ENCODE measurements around the gene TSGA10IP.

The TSGA10IP gene

GRCh38 chr11:65918211-65919140 lies 26.8 kb upstream of the TSGA10IP start, which contains the start of gene C11orf68:
Gene C11orf68 (minus strand): TSS chr11:65919062. CDS start chr11:65919031, 31 bp downstream.
- no peak for DNase-seq (ENCODE audit: low spot score)

- peak; percentile 98 for DNase-seq (ENCODE audit: low spot score)
Measured at GRCh38 chr11:65919141-65919572, 26.1 kb upstream of the TSGA10IP start, which contains the start of gene DRAP1. Gene DRAP1 (plus strand): TSS chr11:65919426. CDS start chr11:65919502, 76 bp downstream.

DNA sequence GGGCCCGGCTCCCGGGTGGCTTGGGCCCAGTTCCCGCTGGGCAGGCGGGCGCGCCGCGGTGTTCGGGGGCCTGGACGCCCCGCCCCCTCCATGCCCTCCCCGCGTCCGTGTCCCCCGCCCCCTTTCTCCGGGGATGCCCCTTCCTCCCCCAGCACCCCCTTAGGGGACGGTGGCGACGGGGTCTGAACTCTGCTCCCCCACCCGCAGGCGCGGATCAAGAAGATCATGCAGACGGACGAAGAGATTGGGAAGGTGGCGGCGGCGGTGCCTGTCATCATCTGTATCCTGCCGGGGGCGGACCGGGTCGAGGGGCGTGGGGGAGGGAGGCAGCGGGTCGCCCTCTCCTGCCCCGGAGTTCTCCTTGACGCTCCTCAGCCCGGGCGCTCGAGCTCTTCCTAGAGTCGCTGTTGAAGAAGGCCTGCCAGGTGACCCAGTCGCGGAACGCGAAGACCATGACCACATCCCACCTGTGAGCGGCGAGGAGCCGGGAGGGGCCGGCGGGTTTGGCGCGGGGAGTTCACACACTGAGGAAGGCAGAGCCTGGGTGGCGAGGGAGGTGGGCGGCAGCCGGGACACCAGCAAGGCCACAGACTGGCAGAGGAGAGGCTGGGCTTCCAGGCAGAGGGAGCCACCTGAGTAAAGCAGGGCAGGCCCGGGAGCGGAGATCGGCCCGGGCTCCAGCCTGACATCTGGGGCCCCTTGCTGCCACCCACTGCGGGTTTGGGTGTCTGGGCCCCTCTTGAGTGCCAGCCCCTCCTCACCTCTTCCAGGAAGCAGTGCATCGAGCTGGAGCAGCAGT lies 25.5 kb upstream of the TSGA10IP start:
- DNase-seq (ENCODE audit: low spot score): no peak

DNA sequence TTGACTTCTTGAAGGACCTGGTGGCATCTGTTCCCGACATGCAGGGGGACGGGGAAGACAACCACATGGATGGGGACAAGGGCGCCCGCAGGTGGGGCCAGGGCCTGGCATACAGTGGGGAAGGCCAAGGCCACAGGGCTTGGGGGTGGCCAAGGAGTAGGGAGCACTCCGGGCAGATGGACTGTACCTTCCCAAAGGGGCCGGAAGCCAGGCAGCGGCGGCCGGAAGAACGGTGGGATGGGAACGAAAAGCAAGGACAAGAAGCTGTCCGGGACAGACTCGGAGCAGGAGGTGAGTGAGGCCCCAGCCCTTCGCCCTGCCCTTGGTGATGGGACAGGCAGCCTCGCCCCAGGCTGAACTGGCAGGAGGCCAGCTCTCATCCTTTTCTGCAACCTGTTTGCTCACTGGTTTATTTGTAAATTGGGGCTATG lies 24.9 kb upstream of the TSGA10IP start:
- no peak for DNase-seq (ENCODE audit: low spot score)

DNA sequence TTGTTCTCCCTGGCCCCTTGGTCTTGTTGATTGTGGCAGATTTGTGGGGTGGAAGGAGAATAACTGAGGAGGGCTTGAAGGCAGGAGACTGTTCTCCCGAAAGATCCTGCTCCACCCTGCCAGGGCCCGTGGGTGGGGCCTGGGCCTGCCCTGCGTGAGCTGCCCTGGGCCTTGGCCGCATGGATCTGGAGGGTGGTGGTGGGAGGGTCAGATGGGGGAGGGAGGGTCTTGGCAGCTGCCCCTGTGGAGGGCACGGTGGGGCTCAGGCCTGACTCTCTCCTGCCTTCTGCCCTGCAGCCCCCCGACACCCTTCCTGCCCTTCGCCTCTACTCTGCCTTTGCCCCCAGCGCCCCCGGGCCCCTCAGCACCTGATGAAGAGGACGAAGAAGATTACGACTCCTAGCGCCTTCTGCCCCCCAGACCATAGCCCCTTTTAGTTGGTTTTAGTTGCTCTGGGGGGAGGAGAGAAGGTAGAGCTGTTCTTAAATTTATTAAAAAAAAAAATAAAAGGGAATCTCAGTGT lies 24.2 kb upstream of the TSGA10IP start:
- no peak for DNase-seq (ENCODE audit: low spot score)

GRCh38 chr11:65921876-65922275 lies 23.4 kb upstream of the TSGA10IP start:
- no peak for DNase-seq (ENCODE audit: low spot score)

GRCh38 chr11:65922565-65922964 lies 22.7 kb upstream of the TSGA10IP start:
- no peak for DNase-seq (ENCODE audit: low spot score)

DNA sequence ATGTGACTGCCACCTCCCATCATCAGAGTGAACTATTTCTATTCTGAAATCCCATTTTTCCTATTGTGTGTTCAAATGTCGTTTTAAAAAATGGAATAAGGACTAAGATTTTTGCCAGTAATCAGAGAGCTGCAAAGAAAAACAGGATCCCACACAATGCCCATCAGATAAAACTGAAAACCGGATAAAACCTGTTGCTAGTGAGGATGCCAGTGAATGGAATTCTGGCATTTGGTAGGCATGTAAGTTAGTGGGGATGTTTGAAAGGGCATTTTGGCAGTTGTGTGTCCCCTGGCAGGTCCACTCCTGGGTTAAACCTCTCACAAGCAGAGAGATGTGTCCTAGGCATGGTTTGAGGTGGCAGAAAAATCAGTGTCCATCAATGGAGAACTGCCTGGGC lies 19.9 kb upstream of the TSGA10IP start:
- no peak for DNase-seq (ENCODE audit: low spot score)

DNA sequence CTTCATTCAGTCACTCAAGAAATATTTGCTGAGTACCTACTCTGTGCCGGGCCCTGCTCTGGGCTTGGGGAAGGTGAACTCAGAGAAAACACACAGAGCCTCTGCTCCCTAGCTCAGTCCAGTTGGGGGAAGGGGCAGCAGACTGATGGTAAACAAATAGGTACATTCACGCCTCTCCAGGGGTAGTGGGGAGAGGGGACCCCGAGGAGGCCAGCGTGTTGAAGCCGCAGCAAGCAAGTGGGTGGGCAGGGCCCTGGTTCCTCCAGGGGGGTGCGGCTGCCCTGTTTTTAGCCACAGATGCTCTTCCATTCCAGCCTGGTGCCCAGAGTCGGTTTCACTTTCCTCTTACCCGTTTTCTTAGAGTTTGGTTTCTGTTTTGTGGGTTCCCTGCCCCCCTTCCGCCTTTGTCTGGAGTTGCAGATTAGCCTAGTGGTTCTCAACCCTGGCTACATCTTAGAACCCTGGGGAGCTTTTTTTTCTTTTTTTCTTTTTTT lies 17.3 kb upstream of the TSGA10IP start:
- peak; percentile 83 for DNase-seq (ENCODE audit: low spot score)

DNA sequence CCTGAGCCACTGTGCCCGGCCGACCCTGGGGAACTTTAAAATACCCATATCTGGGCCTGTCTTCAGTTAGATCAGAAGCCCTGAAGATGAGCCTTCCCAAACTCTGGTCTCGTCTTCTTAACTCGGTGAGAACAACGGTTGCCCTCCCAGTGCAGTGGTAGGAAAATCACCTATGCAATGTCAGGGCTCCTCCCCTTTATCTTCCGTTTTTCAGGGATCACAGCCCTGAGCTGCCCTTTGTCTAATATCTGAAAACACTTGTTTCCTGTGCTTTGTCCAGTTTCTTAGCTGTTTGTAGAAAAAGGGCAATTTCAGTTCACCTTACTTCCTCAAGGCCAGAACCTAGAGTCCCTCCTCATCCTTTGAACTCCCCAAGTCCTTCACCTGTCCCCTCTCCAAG lies 16.6 kb upstream of the TSGA10IP start:
- no peak for DNase-seq (ENCODE audit: low spot score)

- DNase-seq (ENCODE audit: low spot score): no peak
Measured at GRCh38 chr11:65931773-65932557, 13.3 kb upstream of the TSGA10IP start.

- no peak for DNase-seq (ENCODE audit: low spot score)
Measured at GRCh38 chr11:65932558-65932919, 12.7 kb upstream of the TSGA10IP start.

DNA sequence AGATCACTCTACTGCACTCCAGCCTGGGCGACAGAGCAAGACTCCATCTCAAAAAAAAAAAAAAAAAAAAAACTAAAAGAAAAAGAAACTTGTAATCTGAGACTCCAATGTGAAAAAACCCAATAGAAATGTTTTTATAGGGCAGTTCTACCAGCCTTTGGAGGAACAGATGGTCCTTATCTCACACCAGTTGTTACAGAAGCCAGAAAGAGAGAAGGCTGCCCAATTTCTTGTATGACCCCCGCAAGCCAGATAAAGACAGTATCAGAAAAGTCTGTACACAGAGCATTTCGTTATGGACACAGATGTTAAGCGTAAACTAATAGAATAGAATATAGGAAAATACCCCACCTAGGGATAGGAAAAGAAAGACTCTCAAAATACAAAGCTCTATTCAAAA lies 11.3 kb upstream of the TSGA10IP start:
- DNase-seq (ENCODE audit: low spot score): no peak

DNA sequence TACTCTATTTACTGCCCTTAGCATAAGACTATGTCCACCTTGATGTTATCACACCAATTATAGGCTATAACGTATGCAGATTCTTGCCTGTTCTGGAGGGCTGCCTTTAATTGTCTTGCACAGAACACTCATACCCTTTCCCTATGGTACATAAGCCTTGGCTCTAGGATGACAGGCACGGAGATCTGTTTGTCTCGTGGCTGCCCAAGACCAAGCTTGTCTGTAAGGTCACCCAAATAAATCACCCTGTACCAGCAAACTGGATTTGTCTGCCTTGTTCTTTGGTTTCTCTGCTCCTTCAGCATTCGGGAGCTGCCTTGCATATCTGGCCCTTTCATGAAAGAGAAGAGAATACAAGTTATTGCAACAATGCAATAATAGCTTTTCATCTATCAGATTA lies 7.5 kb upstream of the TSGA10IP start:
- no peak for DNase-seq (ENCODE audit: low spot score)

GRCh38 chr11:65941720-65942310 lies 3.5 kb upstream of the TSGA10IP start:
- DNase-seq (ENCODE audit: low spot score): no peak

DNA sequence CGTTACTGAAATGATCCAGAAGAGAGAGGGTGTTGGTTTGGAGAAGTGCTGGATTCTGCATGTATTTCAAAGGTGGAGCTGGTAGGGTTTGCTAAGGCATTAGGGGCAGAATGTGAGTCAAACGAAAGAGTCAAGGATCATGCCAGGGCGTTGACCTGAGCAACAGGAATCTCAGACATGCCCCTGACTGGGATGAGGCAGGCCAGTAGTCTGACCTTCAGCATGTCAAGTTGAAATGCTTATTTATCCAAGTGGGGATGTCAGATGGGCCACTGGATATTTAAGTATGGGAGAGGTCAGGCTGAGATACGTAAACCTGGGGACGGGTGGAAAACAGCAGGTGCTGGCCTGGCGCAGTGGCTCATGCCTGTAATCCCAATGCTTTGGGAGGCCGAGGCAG lies 2.7 kb upstream of the TSGA10IP start:
- DNase-seq (ENCODE audit: low spot score): no peak

- no peak for DNase-seq (ENCODE audit: low spot score)
Measured at GRCh38 chr11:65944191-65944590, 1.1 kb upstream of the TSGA10IP start.

- DNase-seq (ENCODE audit: low spot score): no peak
Measured at GRCh38 chr11:65944767-65945166, 513 bp upstream of the TSGA10IP start.

DNA sequence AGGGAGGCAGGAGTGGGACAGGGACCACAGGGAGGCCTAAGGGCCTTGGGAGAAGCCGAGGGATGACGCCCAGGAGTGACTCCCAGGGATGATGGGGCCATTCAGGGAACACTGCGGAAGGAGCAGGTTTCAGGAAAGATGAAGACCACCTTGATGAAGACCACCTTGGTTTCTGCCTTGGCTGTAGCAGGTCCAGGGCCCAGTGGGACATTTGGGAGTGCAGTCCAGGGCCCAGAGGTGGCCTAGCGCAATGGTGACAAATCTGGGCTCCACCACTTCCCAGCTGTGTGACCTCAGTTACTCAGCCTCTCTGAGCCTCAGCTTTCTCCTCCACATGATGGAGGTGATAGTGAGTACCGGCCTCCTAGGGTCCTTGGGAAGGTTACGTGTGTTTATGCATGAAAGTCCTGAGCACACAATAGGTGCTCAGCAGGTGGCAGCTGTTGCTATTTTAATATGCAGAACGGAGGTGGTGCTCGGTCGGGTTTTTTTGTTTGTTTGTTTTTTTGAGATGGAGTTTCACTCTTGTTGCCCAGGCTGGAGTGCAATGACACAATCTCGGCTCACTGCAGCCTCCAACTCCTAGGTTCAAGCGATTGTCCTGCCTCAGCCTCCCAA lies 770 bp downstream of the TSGA10IP start:
- no peak for DNase-seq (ENCODE audit: low spot score)

GRCh38 chr11:65946655-65947054 lies 1.4 kb downstream of the TSGA10IP start:
- no peak for DNase-seq (ENCODE audit: low spot score)

GRCh38 chr11:65947133-65947532 lies 1.9 kb downstream of the TSGA10IP start:
- DNase-seq (ENCODE audit: low spot score): no peak

Measured in activated CD4-positive, alpha-beta T cell treated with anti-CD3 and anti-CD28 coated beads, Interleukin-2, Interleukin-4, amounts not matched to agents 100 ng/mL and 50 ng/mL, durations not matched to agents 16 hours and 8 hours (primary cell).